DND-41 (cell line): ENCODE data around the gene ARHGAP30.

ENCODE experiments used
- CTCF ChIP-seq: IDR thresholded peaks from 2 replicates; pipeline ENCODE4 v1.5.1; 2012; ENCODE audit warnings: borderline replicate concordance, low read length, moderate library complexity, mild to moderate bottlenecking; ENCODE audit not compliant: poor library complexity, severe bottlenecking; ENCODE audit errors: extremely low read depth
- EZH2 ChIP-seq: IDR thresholded peaks from 3 replicates; pipeline ENCODE4 v1.6.1; 2012; ENCODE audit warnings: borderline replicate concordance, low read depth, mild to moderate bottlenecking, moderate library complexity, low read length, inconsistent platforms; ENCODE audit not compliant: severe bottlenecking

DNA sequence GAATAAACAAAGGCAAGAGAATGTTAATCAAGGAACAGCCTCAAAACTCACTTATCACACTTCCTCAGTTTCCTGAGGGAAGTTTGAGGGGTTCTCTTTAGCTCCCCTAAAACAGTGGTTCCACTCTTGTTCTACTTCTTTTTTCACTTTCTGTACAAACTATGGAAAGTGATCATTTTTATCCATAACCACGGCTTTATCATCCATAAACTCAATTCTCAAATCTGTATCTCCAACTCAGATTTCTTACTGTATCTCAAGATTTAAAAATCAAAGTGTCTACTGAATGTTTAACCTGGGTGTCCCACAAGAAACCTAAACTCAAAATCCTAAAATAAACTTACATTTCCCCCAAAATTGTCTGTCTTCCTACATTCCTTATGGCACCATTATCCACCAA lies 44.2 kb upstream of the ARHGAP30 start:
- TF ChIP-seq CTCF = no peak
- TF ChIP-seq EZH2 = no peak
